Measurements from ENCODE around the gene ZNF132.

The ZNF132 gene

GRCh38 chr19:58386576-58387337, 53.2 kb downstream of the ZNF132 start, which contains the start of gene RPS5:
TSS of gene RPS5 (plus strand) at chr19:58387269. CDS start at chr19:58388138, 869 bp downstream.
- DNase-seq (ENCODE audit: low read depth), result peak; percentile 99

GRCh38 chr19:58385891-58386575, 53.9 kb downstream of the ZNF132 start:
- no peak for DNase-seq (ENCODE audit: low read depth)

GRCh38 chr19:58385313-58385890, 54.6 kb downstream of the ZNF132 start:
- DNase-seq (ENCODE audit: low read depth), result no peak

- no peak for DNase-seq (ENCODE audit: low read depth)
Observed at GRCh38 chr19:58382997-58383603, 56.9 kb downstream of the ZNF132 start.

Data from fibroblast of the conjunctiva (primary cell).